Astrocyte of the spinal cord (primary cell): ENCODE measurements around the gene PRR36.

Experiments used
- DNase-seq: peaks from one replicate; pipeline ENCODE4 v3.0.0; 2011; ENCODE audit warnings: low read depth, low spot score
- H3K4me3 ChIP-seq: 2 replicates; pipeline ENCODE4 v1.5.1; 2011; ENCODE audit warnings: low read depth, mild to moderate bottlenecking, low read length, moderate library complexity
- CTCF ChIP-seq: IDR thresholded peaks from 2 replicates; pipeline ENCODE4 v1.5.1; 2012; ENCODE audit warnings: low read depth, mild to moderate bottlenecking, low read length, inconsistent platforms
- in situ Hi-C: cut with HindIII; loops from 2 replicates; pipeline ENCODE4 v1.10.0; 2017; ENCODE audit warnings: low sequenced_read_pairs

Gene PRR36

GRCh38 chr19:7852851-7853769, 21.1 kb downstream of the PRR36 start:
- TF ChIP-seq CTCF = peak; percentile 81
- DNase-seq = peak; percentile 33

GRCh38 chr19:7851623-7852500, 22.3 kb downstream of the PRR36 start:
- in situ Hi-C loops = no loop called here
- H3K4me3 ChIP-seq = no peak overlapping the region
- DNase-seq = no peak
- no peak for TF ChIP-seq CTCF

More at GRCh38 chr19:7852851-7853769, 21.1 kb downstream of the PRR36 start:
- in situ Hi-C loops = no loop called here
- no peak overlapping the region for H3K4me3 ChIP-seq

- no peak overlapping the region for H3K4me3 ChIP-seq
- in situ Hi-C loops = no loop called here
- no peak for TF ChIP-seq CTCF
- DNase-seq = no peak
These were observed 23.1 kb downstream of the PRR36 start for GRCh38 chr19:7850945-7851622.

GRCh38 chr19:7850000-7850813, 24.0 kb downstream of the PRR36 start:
- no peak overlapping the region for H3K4me3 ChIP-seq
- TF ChIP-seq CTCF = no peak
- no peak for DNase-seq
- in situ Hi-C loops = no loop called here

- in situ Hi-C loops = no loop called here
- TF ChIP-seq CTCF = no peak
- DNase-seq = no peak
- no peak overlapping the region for H3K4me3 ChIP-seq
These were observed 24.6 kb downstream of the PRR36 start for GRCh38 chr19:7849631-7849999.
